ENCODE data around the gene TBCD. TPM values are rescaled to one million over a fixed set of nuclear protein-coding genes. Genes with fewer than 3 reads are reported as not detected.

Gene TBCD
- total RNA-seq, 1 experiment from 2014 or later, result 129 TPM

DNA sequence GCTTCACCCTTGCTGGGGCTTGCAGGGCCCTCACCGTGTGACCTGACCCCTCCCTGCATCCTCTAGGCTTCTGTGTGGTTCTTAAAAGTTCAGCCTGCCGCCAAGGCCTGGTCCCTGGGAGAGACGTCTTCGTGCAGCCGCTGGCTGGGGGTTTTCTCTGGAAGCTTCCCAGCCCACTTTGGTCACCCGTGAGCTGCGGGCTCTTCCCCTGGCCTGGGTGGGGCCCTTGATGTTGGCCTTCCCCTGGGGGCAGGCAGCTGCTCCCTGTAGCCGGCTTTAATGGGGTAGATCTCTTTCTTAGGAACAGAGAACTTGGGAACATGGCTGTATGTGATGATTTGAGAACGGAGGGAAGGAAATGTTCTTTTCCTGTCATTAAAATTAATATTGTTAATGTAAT, 55.2 kb downstream of the TBCD start:
- Histone ChIP-seq H2BK12ac (ENCODE audit: insufficient read length, low read depth, low read length) (no peak overlapping the region), H2AFZ (ENCODE audit: low read length) (no peak overlapping the region), H3K23ac (ENCODE audit: insufficient read length, low read depth, low read length) (no peak overlapping the region), H3K79me1 (ENCODE audit: insufficient read depth, low read depth, low read length, poor library complexity, severe bottlenecking) (no peaks in the 10 kb centered on the region), H3K79me2 (ENCODE audit: insufficient read depth, low read length) (0 out of 2 replicates have a peak, but pooled peaks cover 1% of the 10 kb centered on the region), H3K23me2 (ENCODE audit: insufficient read length, low read depth, low read length, poor library complexity, severe bottlenecking) (no peaks in the 10 kb centered on the region), H3K9ac (ENCODE audit: extremely low read depth, insufficient read length, low read length) (no peak overlapping the region), H2BK5ac (ENCODE audit: insufficient read length, low read length) (no peak overlapping the region), H3K4me2 (ENCODE audit: insufficient read depth, insufficient read length, low read length) (no peak overlapping the region), H3K4me1 (ENCODE audit: insufficient read depth, low read length) (no peaks in the 10 kb centered on the region), H4K20me1 (ENCODE audit: control insufficient read depth, insufficient read depth, insufficient read length) (no peaks in the 10 kb centered on the region), H4K5ac (ENCODE audit: insufficient read length, low read depth, low read length) (no peak overlapping the region), H2BK20ac (ENCODE audit: low read depth, low read length, poor library complexity, severe bottlenecking) (no peak overlapping the region), H3K18ac (ENCODE audit: insufficient read length, low read depth, low read length) (no peak overlapping the region), H3K9me3 (ENCODE audit: control insufficient read depth, low read depth, low read length) (no peaks in the 10 kb centered on the region), H3K27me3 (ENCODE audit: insufficient read depth, low read length) (no peaks in the 10 kb centered on the region), H3K56ac (ENCODE audit: insufficient read length, low read depth, low read length) (no peak overlapping the region), H4K91ac (ENCODE audit: insufficient read length, low read depth, low read length) (no peak overlapping the region), H3K4ac (ENCODE audit: low read depth, low read length) (no peak overlapping the region), H2AK5ac (ENCODE audit: insufficient read length, low read length) (no peak overlapping the region), H3K14ac (ENCODE audit: insufficient read depth, low read length) (no peak overlapping the region), H3T11ph (ENCODE audit: low read length) (no peak overlapping the region), H2BK15ac (ENCODE audit: low read depth, low read length) (no peak overlapping the region), H4K8ac (replicated peaks; ENCODE audit: insufficient read length, low read depth, low read length) (no peak overlapping the region), H2BK120ac (ENCODE audit: low read depth, low read length, poor library complexity, severe bottlenecking) (no peak overlapping the region), H3K27ac (ENCODE audit: insufficient read length, low read depth, low read length) (no peak overlapping the region)
- Mint-ChIP-seq H3K27me3 (ENCODE audit: low read depth) (no peaks in the 10 kb centered on the region), H3K9me3 (peaks cover 3 to 5% of the 10 kb centered on the region in 2 experiments), H3K4me3 (no peak overlapping the region), H3K27ac (peak overlapping the region in 2 of 3 experiments; percentile 34 to 58; a peak in 2 of 7 replicates), H3K36me3 (ENCODE audit: insufficient read depth in 1 of 3, low read depth in 3 of 3) (peaks cover 15 to 60% (median 57%) of the 10 kb centered on the region in 3 experiments), H3K4me1 (peaks cover 7 to 12% of the 10 kb centered on the region in 2 experiments)
- WGBS (ENCODE audit: extremely low coverage, insufficient read length, low lambda C conversion rate), result no CpG with 5 or more reads among the region's 9 CpGs
- TF ChIP-seq CTCF (conservative IDR thresholded peaks at IDR 0.05), result no peak
- DNase-seq, result no peak
